ENCODE data around the gene OSBP. TPM values are rescaled to one million over a fixed set of nuclear protein-coding genes. Genes with fewer than 3 reads are reported as not detected.

OSBP gene
- total and polyA plus RNA-seq, 2 donors (not counting 1 experiment from before 2014, with no cell fraction given) = 12.6 to 40.2 TPM

- peak overlapping the region; percentile 74 for H3K4me2 ChIP-seq (replicated peaks; ENCODE audit: low read depth, low read length, poor library complexity, severe bottlenecking)
- H3K27ac ChIP-seq (ENCODE audit: low read length in 2 of 2) = peak overlapping the region; percentile 92 to 97
- Mint-ChIP-seq H3K27ac (peak overlapping the region; percentile 92), H3K9me3 (ENCODE audit: insufficient read depth) (no peaks in the 10 kb centered on the region), H3K27me3 (no peaks in the 10 kb centered on the region), H3K4me3 (peak overlapping the region; percentile 89), H3K4me1 (peaks cover 41% of the 10 kb centered on the region)
- H3K36me3 ChIP-seq (replicated peaks in 1 of 2; ENCODE audit: control extremely low read depth in 1 of 2, control insufficient read depth in 1 of 2, extremely low read depth in 1 of 2, insufficient read depth in 2 of 2, low read length in 1 of 2) = peaks cover 2 to 8% of the 10 kb centered on the region in 2 experiments
- no peaks in the 10 kb centered on the region for H3K9me3 ChIP-seq (ENCODE audit: control extremely low read depth in 1 of 3, control insufficient read depth in 2 of 3, insufficient read depth in 1 of 3, low read length in 2 of 3)
- no peak for DNase-seq
- H2AFZ ChIP-seq (ENCODE audit: insufficient read depth, low read depth, low read length, poor library complexity, severe bottlenecking) = peak overlapping the region; percentile 90
- peaks cover 20% of the 10 kb centered on the region in 2 donors for H3K4me1 ChIP-seq (ENCODE audit: control insufficient read depth in 2 of 2, insufficient read depth in 2 of 2, low read length in 2 of 2)
- H3K9ac ChIP-seq (ENCODE audit: low read length) = peak overlapping the region; percentile 78
- 5% methylated on average over 15 of the region's 18 CpGs for WGBS (ENCODE audit: insufficient coverage)
- intact Hi-C loops (cut with micrococcal nuclease) = loop anchor here (1.0 to 2.0 kb wide), 4 partner anchors 53 to 1036 kb away; partner anchors contain the start of gene PATL1
- H3K79me2 ChIP-seq (ENCODE audit: control insufficient read depth, insufficient read depth, low read length) = peaks cover 36% of the 10 kb centered on the region
- ChIA-PET CTCF (interaction anchor here (0.6 to 3.2 kb wide), 7 partner anchors 12 to 1816 kb away, joined by 3 to 10 read pairs (median 3); partner anchors contain the start of gene PATL1), POLR2A (interaction anchor here (0.5 to 2.2 kb wide), 7 partner anchors 31 to 66 kb away, joined by 3 to 40 read pairs (median 6); partner anchors contain the start of gene PATL1)
- H4K20me1 ChIP-seq (ENCODE audit: control insufficient read depth, insufficient read depth, low read length, poor library complexity, severe bottlenecking) = peaks cover 33% of the 10 kb centered on the region
- peak overlapping the region; percentile 44 to 66 (median 61) for H3K4me3 ChIP-seq (ENCODE audit: control extremely low read depth in 1 of 5, extremely low read depth in 1 of 5, insufficient read depth in 1 of 5, low read depth in 2 of 5, low read length in 4 of 5)
- no peaks in the 10 kb centered on the region for H3K27me3 ChIP-seq (replicated peaks in 1 of 4; ENCODE audit: control extremely low read depth in 1 of 4, control insufficient read depth in 3 of 4, insufficient read depth in 4 of 4, low read length in 3 of 4)
- no peak for ATAC-seq (ENCODE audit: low read depth)
- no peak for TF ChIP-seq EZH2 (IDR thresholded peaks at IDR 0.05; ENCODE audit: borderline replicate concordance, insufficient read depth, low read depth, low read length, poor library complexity, severe bottlenecking)
- TF ChIP-seq CTCF (IDR thresholded peaks at IDR 0.05) = no peak
Observed at GRCh38 chr11:59616396-59616982, 915 bp upstream of the OSBP start.

GRCh38 chr11:59615120-59615636, 396 bp downstream of the OSBP start:
- Histone ChIP-seq H3K4me1 (ENCODE audit: control insufficient read depth in 2 of 2, insufficient read depth in 2 of 2, low read length in 2 of 2) (peaks cover 20% of the 10 kb centered on the region in 2 donors), H3K27me3 (replicated peaks in 1 of 4; ENCODE audit: control extremely low read depth in 1 of 4, control insufficient read depth in 3 of 4, insufficient read depth in 4 of 4, low read length in 3 of 4) (no peaks in the 10 kb centered on the region), H2AFZ (ENCODE audit: insufficient read depth, low read depth, low read length, poor library complexity, severe bottlenecking) (peak overlapping the region; percentile 61), H4K20me1 (ENCODE audit: control insufficient read depth, insufficient read depth, low read length, poor library complexity, severe bottlenecking) (peaks cover 45% of the 10 kb centered on the region), H3K9ac (ENCODE audit: low read length) (peak overlapping the region; percentile 79), H3K36me3 (replicated peaks in 1 of 2; ENCODE audit: control extremely low read depth in 1 of 2, control insufficient read depth in 1 of 2, extremely low read depth in 1 of 2, insufficient read depth in 2 of 2, low read length in 1 of 2) (peaks cover 2 to 12% of the 10 kb centered on the region in 2 experiments), H3K27ac (ENCODE audit: low read length in 2 of 2) (peak overlapping the region; percentile 69 to 90), H3K79me2 (ENCODE audit: control insufficient read depth, insufficient read depth, low read length) (peaks cover 50% of the 10 kb centered on the region), H3K4me2 (replicated peaks; ENCODE audit: low read depth, low read length, poor library complexity, severe bottlenecking) (peak overlapping the region; percentile 96), H3K4me3 (ENCODE audit: control extremely low read depth in 1 of 5, extremely low read depth in 1 of 5, insufficient read depth in 1 of 5, low read depth in 2 of 5, low read length in 4 of 5) (peak overlapping the region; percentile 47 to 86 (median 77)), H3K9me3 (ENCODE audit: control extremely low read depth in 1 of 3, control insufficient read depth in 2 of 3, insufficient read depth in 1 of 3, low read length in 2 of 3) (no peaks in the 10 kb centered on the region)
- ATAC-seq (ENCODE audit: low read depth) (no peak), DNase-seq (no peak)
- intact Hi-C loops (cut with micrococcal nuclease) = loop anchor here (1.0 to 2.0 kb wide), 3 partner anchors 46 to 470 kb away; partner anchors contain the start of gene STX3
- Mint-ChIP-seq H3K9me3 (ENCODE audit: insufficient read depth) (no peaks in the 10 kb centered on the region), H3K27ac (peak overlapping the region; percentile 92), H3K27me3 (no peaks in the 10 kb centered on the region), H3K4me3 (peak overlapping the region; percentile 89), H3K4me1 (peaks cover 43% of the 10 kb centered on the region)
- POLR2A ChIA-PET = interaction anchor here (0.6 to 2.2 kb wide), 9 partner anchors 49 to 1546 kb away, joined by 3 to 40 read pairs (median 3); partner anchors contain the start of gene PATL1
- whole genome bisulfite sequencing (ENCODE audit: insufficient coverage) = under 1% methylated on average over 51 of the region's 51 CpGs
- CTCF ChIA-PET = interaction anchor here (0.7 to 3.2 kb wide), 6 partner anchors 11 to 1815 kb away, joined by 3 to 10 read pairs (median 4); partner anchors contain the start of gene PATL1
- no peak for TF ChIP-seq EZH2 (IDR thresholded peaks at IDR 0.05; ENCODE audit: borderline replicate concordance, insufficient read depth, low read depth, low read length, poor library complexity, severe bottlenecking)
- no peak for TF ChIP-seq CTCF (IDR thresholded peaks at IDR 0.05)

Data from B cell (primary cell).